Measurements from ENCODE around the gene NAALADL2.

The NAALADL2 gene

GRCh38 chr3:174859114-174859735, at the start of gene NAALADL2:
NAALADL2 (plus strand) TSS chr3:174859334.
- no peak for DNase-seq (ENCODE audit: low read depth in 4 of 4, low spot score in 1 of 4)

GRCh38 chr3:174810254-174810653, 48.9 kb upstream of the NAALADL2 start:
- no peak for DNase-seq (ENCODE audit: low read depth in 4 of 4, low spot score in 1 of 4)

- no peak for DNase-seq (ENCODE audit: low read depth in 4 of 4, low spot score in 1 of 4)
Measured at GRCh38 chr3:174812172-174812862, 46.8 kb upstream of the NAALADL2 start.

- no peak for DNase-seq (ENCODE audit: low read depth in 4 of 4, low spot score in 1 of 4)
Measured at GRCh38 chr3:174815750-174816149, 43.4 kb upstream of the NAALADL2 start.

GRCh38 chr3:174820885-174821284, 38.2 kb upstream of the NAALADL2 start:
- DNase-seq (ENCODE audit: low read depth in 4 of 4, low spot score in 1 of 4) = no peak

- DNase-seq (ENCODE audit: low read depth in 4 of 4, low spot score in 1 of 4) = no peak
Measured at GRCh38 chr3:174821477-174821876, 37.7 kb upstream of the NAALADL2 start.

- DNase-seq (ENCODE audit: low read depth in 4 of 4, low spot score in 1 of 4) = no peak
Measured at GRCh38 chr3:174822320-174822719, 36.8 kb upstream of the NAALADL2 start.

GRCh38 chr3:174826069-174826468, 33.1 kb upstream of the NAALADL2 start:
- DNase-seq (ENCODE audit: low read depth in 4 of 4, low spot score in 1 of 4) = no peak

GRCh38 chr3:174844746-174845145, 14.4 kb upstream of the NAALADL2 start:
- DNase-seq (ENCODE audit: low read depth in 4 of 4, low spot score in 1 of 4) = no peak

GRCh38 chr3:174846055-174846454, 13.1 kb upstream of the NAALADL2 start:
- DNase-seq (ENCODE audit: low read depth in 4 of 4, low spot score in 1 of 4) = no peak

- no peak for DNase-seq (ENCODE audit: low read depth in 4 of 4, low spot score in 1 of 4)
Measured at GRCh38 chr3:174854987-174855386, 4.1 kb upstream of the NAALADL2 start.

- DNase-seq (ENCODE audit: low read depth in 4 of 4, low spot score in 1 of 4) = no peak
Measured at GRCh38 chr3:174857301-174857700, 1.8 kb upstream of the NAALADL2 start.

- DNase-seq (ENCODE audit: low read depth in 4 of 4, low spot score in 1 of 4) = no peak
Measured at GRCh38 chr3:174858353-174858752, 781 bp upstream of the NAALADL2 start.

GRCh38 chr3:174859756-174860155, 622 bp downstream of the NAALADL2 start:
- no peak for DNase-seq (ENCODE audit: low read depth in 4 of 4, low spot score in 1 of 4)

GRCh38 chr3:174862101-174862500, 3.0 kb downstream of the NAALADL2 start:
- no peak for DNase-seq (ENCODE audit: low read depth in 4 of 4, low spot score in 1 of 4)

GRCh38 chr3:174862666-174863065, 3.5 kb downstream of the NAALADL2 start:
- DNase-seq (ENCODE audit: low read depth in 4 of 4, low spot score in 1 of 4) = no peak

- DNase-seq (ENCODE audit: low read depth in 4 of 4, low spot score in 1 of 4) = no peak
Measured at GRCh38 chr3:174863488-174863887, 4.4 kb downstream of the NAALADL2 start.

- DNase-seq (ENCODE audit: low read depth in 4 of 4, low spot score in 1 of 4) = no peak
Measured at GRCh38 chr3:174869448-174869847, 10.3 kb downstream of the NAALADL2 start.

- no peak for DNase-seq (ENCODE audit: low read depth in 4 of 4, low spot score in 1 of 4)
Measured at GRCh38 chr3:174873832-174874657, 14.9 kb downstream of the NAALADL2 start.

GRCh38 chr3:174882789-174883188, 23.7 kb downstream of the NAALADL2 start:
- DNase-seq (ENCODE audit: low read depth in 4 of 4, low spot score in 1 of 4) = no peak

- no peak for DNase-seq (ENCODE audit: low read depth in 4 of 4, low spot score in 1 of 4)
Measured at GRCh38 chr3:174883881-174884675, 24.9 kb downstream of the NAALADL2 start.

All from stimulated activated CD4-positive, alpha-beta T cell treated with anti-CD3 and anti-CD28 coated beads, Interleukin-1b, Interleukin-23, amount 100 ng/mL, for 24 hours (primary cell).